ENCODE measurements around the gene D2HGDH. TPM values are rescaled to one million over a fixed set of nuclear protein-coding genes. Genes with fewer than 3 reads are reported as not detected.

The D2HGDH gene
- total and polyA plus RNA-seq, 2 of the 13 experiments (the other 11 are each of a cell fraction or from before 2014, with no cell fraction given): 19.2 to 20.3 TPM

GRCh38 chr2:241702155-241703031 lies 32.0 kb upstream of the D2HGDH start (continued):
- TF ChIP-seq, protein P1, sequence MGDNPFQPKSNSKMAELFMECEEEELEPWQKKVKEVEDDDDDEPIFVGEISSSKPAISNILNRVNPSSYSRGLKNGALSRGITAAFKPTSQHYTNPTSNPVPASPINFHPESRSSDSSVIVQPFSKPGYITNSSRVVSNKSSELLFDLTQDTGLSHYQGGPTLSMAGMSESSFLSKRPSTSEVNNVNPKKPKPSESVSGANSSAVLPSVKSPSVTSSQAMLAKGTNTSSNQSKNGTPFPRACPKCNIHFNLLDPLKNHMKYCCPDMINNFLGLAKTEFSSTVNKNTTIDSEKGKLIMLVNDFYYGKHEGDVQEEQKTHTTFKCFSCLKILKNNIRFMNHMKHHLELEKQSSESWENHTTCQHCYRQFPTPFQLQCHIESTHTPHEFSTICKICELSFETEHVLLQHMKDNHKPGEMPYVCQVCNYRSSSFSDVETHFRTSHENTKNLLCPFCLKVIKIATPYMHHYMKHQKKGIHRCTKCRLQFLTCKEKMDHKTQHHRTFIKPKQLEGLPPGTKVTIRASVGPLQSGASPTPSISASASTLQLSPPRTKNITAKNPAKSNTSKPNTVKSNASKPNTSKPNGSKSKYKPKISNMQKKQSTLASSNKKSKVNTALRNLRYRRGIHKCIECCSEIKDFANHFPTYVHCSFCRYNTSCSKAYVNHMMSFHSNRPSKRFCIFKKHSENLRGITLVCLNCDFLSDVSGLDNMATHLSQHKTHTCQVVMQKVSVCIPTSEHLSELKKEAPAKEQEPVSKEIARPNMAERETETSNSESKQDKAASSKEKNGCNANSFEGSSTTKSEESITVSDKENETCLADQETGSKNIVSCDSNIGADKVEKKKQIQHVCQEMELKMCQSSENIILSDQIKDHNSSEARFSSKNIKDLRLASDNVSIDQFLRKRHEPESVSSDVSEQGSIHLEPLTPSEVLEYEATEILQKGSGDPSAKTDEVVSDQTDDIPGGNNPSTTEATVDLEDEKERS (CRISPR knock-in tag; IDR thresholded peaks at IDR 0.05): 0 out of 2 replicates have a peak, but pooled peaks have one; percentile 17
- TF ChIP-seq HOMEZ (CRISPR knock-in tag; IDR thresholded peaks at IDR 0.05; ENCODE audit: low read depth) (peak; percentile 48; the same call in 1 of the 2 replicates), ZNF20 (CRISPR knock-in tag; IDR thresholded peaks at IDR 0.05) (no peak), MYC (CRISPR knock-in tag; IDR thresholded peaks at IDR 0.05; ENCODE audit: borderline replicate concordance) (peak; percentile 78; the same call in 1 of the 2 replicates), SALL1 (CRISPR knock-in tag; IDR thresholded peaks at IDR 0.05) (peak; percentile 45; the same call in 1 of the 2 replicates), ZNF256 (CRISPR knock-in tag; conservative IDR thresholded peaks at IDR 0.05) (no peak), SOX13 (IDR thresholded peaks at IDR 0.05) (no peak), SOX13 (CRISPR knock-in tag; conservative IDR thresholded peaks at IDR 0.05 in 1 of 2, IDR thresholded peaks at IDR 0.05 in 1 of 2) (peak; percentile 15 to 26; a peak in 1 of 4 replicates), AHR (CRISPR knock-in tag; IDR thresholded peaks at IDR 0.05) (0 out of 2 replicates have a peak, but pooled peaks have one; percentile 46), KDM5A (IDR thresholded peaks at IDR 0.05; ENCODE audit: borderline replicate concordance, low read length) (peak; percentile 65; the same call in 1 of the 2 replicates), TAF1 (CRISPR knock-in tag; IDR thresholded peaks at IDR 0.05) (peak; percentile 51; the same call in 1 of the 2 replicates), RNF2 (conservative IDR thresholded peaks at IDR 0.05; ENCODE audit: low read depth) (0 out of 2 replicates have a peak, but pooled peaks have one; percentile 49), ZMYM4 (CRISPR knock-in tag; IDR thresholded peaks at IDR 0.05) (no peak), ZUFSP (CRISPR knock-in tag; IDR thresholded peaks at IDR 0.05; ENCODE audit: borderline replicate concordance) (no peak), GTF3A (CRISPR knock-in tag; conservative IDR thresholded peaks at IDR 0.05) (0 out of 2 replicates have a peak, but pooled peaks have one; percentile 28), NBN (conservative IDR thresholded peaks at IDR 0.05) (no peak), ZNF816 (CRISPR knock-in tag; IDR thresholded peaks at IDR 0.05; ENCODE audit: borderline replicate concordance) (no peak), MED8 (CRISPR knock-in tag; IDR thresholded peaks at IDR 0.05; ENCODE audit: insufficient replicate concordance) (no peak)
- TF ChIP-seq, protein P2, sequence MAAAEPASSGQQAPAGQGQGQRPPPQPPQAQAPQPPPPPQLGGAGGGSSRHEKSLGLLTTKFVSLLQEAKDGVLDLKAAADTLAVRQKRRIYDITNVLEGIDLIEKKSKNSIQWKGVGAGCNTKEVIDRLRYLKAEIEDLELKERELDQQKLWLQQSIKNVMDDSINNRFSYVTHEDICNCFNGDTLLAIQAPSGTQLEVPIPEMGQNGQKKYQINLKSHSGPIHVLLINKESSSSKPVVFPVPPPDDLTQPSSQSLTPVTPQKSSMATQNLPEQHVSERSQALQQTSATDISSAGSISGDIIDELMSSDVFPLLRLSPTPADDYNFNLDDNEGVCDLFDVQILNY (CRISPR knock-in tag; conservative IDR thresholded peaks at IDR 0.05): peak; percentile 64; the same call in 1 of the 2 replicates
- TF ChIP-seq, protein P3, sequence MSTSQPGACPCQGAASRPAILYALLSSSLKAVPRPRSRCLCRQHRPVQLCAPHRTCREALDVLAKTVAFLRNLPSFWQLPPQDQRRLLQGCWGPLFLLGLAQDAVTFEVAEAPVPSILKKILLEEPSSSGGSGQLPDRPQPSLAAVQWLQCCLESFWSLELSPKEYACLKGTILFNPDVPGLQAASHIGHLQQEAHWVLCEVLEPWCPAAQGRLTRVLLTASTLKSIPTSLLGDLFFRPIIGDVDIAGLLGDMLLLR (CRISPR knock-in tag; IDR thresholded peaks at IDR 0.05): peak; percentile 51; the same call in 1 of the 2 replicates

Data from HepG2 (cell line).